AG09319 (cell line): ENCODE results near the gene PAK4.

ENCODE experiments used
- DNase-seq: peaks from one replicate; pipeline ENCODE4 v3.0.0-alpha.2; 2010; ENCODE audit warnings: low read depth; ENCODE audit errors: extremely low read depth
- TF ChIP-seq, protein P1 (sequence below): IDR thresholded peaks from 2 replicates; pipeline ENCODE4 v1.5.1; 2011; ENCODE audit warnings: low read depth, mild to moderate bottlenecking, inconsistent platforms, low read length, moderate library complexity

The PAK4 gene

GRCh38 chr19:39128516-39129079, 3.0 kb downstream of the PAK4 start:
- no peak for DNase-seq
- TF ChIP-seq, protein P1, sequence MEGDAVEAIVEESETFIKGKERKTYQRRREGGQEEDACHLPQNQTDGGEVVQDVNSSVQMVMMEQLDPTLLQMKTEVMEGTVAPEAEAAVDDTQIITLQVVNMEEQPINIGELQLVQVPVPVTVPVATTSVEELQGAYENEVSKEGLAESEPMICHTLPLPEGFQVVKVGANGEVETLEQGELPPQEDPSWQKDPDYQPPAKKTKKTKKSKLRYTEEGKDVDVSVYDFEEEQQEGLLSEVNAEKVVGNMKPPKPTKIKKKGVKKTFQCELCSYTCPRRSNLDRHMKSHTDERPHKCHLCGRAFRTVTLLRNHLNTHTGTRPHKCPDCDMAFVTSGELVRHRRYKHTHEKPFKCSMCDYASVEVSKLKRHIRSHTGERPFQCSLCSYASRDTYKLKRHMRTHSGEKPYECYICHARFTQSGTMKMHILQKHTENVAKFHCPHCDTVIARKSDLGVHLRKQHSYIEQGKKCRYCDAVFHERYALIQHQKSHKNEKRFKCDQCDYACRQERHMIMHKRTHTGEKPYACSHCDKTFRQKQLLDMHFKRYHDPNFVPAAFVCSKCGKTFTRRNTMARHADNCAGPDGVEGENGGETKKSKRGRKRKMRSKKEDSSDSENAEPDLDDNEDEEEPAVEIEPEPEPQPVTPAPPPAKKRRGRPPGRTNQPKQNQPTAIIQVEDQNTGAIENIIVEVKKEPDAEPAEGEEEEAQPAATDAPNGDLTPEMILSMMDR: peak; percentile 3

DNA sequence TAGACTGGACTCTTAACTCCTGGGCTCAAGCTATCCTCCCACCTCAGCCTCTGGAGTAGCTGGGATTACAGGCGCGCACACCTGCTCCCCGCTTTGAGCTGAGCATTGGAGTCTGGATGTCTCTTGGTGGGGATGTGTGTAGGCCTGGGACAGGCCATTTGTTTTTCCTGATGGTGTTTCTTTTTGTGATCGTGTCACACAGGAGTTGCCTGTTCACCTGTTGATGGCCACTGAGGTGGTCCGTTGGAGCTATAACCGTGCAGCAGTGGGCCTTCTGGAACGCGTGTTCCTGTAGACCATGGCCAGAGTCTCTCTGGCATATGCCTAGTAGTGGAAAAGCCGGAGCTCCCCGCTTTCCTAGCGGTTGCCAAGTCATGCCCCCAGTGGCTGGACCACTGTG, 3.5 kb downstream of the PAK4 start:
- DNase-seq: no peak
- TF ChIP-seq, protein P1: no peak

DNA sequence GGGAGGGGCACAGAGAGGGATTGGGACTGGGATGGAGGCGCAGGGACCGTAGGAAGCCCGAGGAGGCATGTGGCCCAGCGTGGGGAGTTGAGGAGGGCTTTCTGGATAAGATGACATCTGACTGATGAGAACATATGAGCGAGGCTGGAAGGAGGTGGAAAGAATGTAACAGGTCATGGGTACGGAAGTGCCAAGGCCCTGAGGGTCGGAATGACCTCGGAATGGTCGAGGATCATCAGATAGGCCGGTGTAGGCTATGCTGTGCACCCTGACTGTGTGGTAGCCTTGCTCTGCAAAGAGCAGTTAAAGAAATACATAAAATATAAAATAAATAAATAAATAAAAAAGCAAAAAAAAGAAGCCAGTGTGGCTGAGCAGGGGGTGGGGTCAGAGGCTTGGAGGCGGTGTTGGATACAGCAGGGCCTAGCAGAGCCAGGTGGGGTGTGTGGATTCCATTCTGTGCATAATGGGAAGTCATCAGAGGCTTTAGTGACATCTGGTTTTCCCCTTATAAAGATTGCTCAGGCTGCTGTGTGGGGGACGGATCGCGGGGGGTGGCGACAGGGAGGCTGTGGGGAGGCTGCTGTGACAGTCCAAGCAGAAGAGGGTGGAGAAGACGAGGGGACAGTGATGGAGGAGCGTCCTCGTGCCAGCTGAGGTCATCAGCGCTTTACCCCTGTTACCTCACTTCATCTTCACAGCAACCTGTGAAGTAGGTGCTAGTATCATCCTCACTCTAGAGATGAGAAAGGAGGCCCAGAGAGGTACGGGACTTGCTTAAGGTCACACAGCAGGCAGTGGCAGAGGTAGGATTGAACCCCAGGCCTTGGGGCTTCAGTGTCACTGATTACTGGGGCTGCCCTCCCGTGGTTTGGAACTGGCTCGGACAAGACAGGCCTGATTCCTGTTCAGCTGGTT, 5.0 kb downstream of the PAK4 start:
- TF ChIP-seq, protein P1: no peak

GRCh38 chr19:39131255-39131755, 5.7 kb downstream of the PAK4 start:
- no peak for DNase-seq
- TF ChIP-seq, protein P1: no peak

More for the DNA sequence above, 5.0 kb downstream of the PAK4 start:
- DNase-seq: no peak

GRCh38 chr19:39132344-39132969, 6.9 kb downstream of the PAK4 start:
- TF ChIP-seq, protein P1: no peak
- DNase-seq: no peak

GRCh38 chr19:39133431-39134270, 8.1 kb downstream of the PAK4 start:
- TF ChIP-seq, protein P1: no peak
- DNase-seq: no peak
